ENCODE measurements around the gene CCAR1.
"Not testable (repeated sequence)": the region's sequence is repeated elsewhere in the genome, so short reads cannot be mapped to it uniquely, and the experiment has no call there.

CCAR1 gene

GRCh38 chr10:68800211-68800610, 79.2 kb downstream of the CCAR1 start:
- no peak overlapping the region for H3K4me3 ChIP-seq (ENCODE audit: low read depth, low read length)
- no peak for TF ChIP-seq CTCF (IDR thresholded peaks at IDR 0.05; ENCODE audit: low read depth, low read length)

DNA sequence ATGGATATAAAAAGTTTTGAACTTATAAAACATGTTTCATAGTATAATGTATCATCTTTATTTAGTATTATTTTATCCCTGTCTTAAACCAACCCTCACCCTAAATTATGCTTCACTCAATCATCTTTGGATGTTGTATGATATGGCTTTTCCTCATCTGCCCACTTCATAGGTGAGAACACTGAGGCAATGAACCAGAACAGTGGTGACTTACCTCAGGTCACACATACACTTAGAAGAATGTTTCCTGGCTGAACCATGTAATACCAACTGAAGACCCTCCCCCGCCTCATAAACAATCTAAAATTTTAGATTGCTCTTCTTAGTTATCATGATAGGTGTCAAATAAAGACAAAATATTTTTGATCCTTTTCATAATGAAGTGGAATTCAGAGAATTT, 83.7 kb downstream of the CCAR1 start:
- TF ChIP-seq CTCF (IDR thresholded peaks at IDR 0.05; ENCODE audit: low read depth, low read length) = no peak
- no peak overlapping the region for H3K4me3 ChIP-seq (ENCODE audit: low read depth, low read length)

- H3K4me3 ChIP-seq (ENCODE audit: low read depth, low read length) = not testable (repeated sequence)
These were observed 89.8 kb downstream of the CCAR1 start for GRCh38 chr10:68810830-68811229.

DNA sequence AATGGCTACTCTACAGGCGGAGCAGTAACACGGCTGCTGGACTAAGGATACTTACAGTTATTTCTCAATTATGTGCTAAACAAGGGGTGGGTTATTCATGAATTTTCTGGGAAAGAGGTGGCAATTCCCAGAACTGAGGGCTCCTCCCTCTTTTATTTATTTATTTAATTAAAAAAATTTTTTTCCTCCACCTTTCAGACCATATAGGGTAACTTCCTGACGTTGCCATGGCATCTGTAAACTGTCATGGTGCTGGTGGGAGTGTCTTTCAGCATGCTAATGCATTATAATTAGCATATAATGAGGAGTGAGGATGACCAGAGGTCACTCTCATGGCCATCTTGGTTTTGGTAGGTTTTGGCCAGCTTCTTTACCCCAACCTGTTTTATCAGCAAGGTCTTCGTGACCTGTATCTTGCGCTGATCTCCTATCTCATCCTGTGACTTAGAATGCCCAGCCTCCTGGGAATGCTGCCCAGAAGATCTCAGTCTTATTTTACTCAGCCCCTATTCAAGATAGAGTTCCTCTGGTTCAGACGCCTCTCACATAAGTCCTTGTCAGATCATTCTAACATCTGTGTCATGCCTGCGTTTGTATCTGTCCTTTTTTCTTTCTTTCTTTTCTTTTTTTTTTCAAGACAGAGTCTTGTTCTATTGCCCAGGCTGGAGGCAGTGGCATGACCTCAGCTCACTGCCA, 90.4 kb downstream of the CCAR1 start:
- TF ChIP-seq CTCF (IDR thresholded peaks at IDR 0.05; ENCODE audit: low read depth, low read length) = no peak

GRCh38 chr10:68812420-68812819, 91.4 kb downstream of the CCAR1 start:
- TF ChIP-seq CTCF (IDR thresholded peaks at IDR 0.05; ENCODE audit: low read depth, low read length) = no peak
- no peak overlapping the region for H3K4me3 ChIP-seq (ENCODE audit: low read depth, low read length)

More for the DNA sequence above, 90.4 kb downstream of the CCAR1 start:
- no peak overlapping the region for H3K4me3 ChIP-seq (ENCODE audit: low read depth, low read length)

DNA sequence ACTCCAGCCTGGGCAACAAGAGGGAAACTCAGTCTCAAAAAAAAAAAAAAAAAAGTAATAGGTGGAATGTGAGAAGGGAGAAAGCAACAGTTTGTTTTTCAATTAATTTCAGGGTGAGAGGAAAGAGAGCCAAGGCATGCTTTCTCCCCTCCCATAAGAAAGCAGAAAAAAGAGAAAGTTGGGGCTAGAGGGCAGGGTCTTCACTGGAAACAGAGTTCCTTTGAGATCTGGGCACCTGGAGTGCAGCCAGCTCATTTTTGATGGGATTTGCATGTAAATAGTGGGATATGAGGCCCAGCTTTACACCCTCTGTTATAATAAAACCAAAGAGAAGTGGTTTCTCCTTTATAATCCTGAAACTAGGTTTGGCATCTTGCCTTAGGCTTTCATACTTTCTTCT, 92.5 kb downstream of the CCAR1 start:
- H3K4me3 ChIP-seq (ENCODE audit: low read depth, low read length) = no peak overlapping the region
- TF ChIP-seq CTCF (IDR thresholded peaks at IDR 0.05; ENCODE audit: low read depth, low read length) = no peak

GRCh38 chr10:68816796-68817412, 95.9 kb downstream of the CCAR1 start:
- no peak for TF ChIP-seq CTCF (IDR thresholded peaks at IDR 0.05; ENCODE audit: low read depth, low read length)
- H3K4me3 ChIP-seq (ENCODE audit: low read depth, low read length) = no peak overlapping the region

DNA sequence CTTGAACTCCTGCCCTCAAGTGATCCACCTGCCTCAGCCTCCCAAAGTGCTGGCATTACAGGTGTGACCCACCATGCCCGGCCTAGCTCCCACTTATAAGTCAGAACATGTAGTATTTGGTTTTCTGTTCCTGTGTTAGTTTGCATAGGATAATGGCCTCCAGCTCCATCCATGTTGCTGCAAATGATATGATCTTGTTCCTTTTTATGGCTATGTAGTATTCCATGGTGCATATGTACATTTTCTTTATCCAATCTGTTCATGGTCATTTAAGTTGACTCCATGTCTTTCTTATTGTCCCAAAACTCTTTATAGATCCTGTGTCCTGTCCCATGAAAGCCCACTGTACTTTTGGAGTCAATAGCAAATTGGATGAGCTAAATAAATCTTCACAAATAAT, 99.3 kb downstream of the CCAR1 start:
- not testable (repeated sequence) for H3K4me3 ChIP-seq (ENCODE audit: low read depth, low read length)

- not testable (repeated sequence) for H3K4me3 ChIP-seq (ENCODE audit: low read depth, low read length)
These were observed 101.6 kb downstream of the CCAR1 start for GRCh38 chr10:68822626-68823025.

All from WI38 (cell line).